T1000 (cell line): ENCODE data around the gene NECAB3.
A peak's percentile ranks its signal among the peaks of the same experiment; 100 is the strongest.

Experiments
- DNase-seq: peaks from one replicate; lab custom pipeline; 2025; ENCODE audit warnings: mixed read lengths; lab: John Stamatoyannopoulos, UW

Gene NECAB3

DNA sequence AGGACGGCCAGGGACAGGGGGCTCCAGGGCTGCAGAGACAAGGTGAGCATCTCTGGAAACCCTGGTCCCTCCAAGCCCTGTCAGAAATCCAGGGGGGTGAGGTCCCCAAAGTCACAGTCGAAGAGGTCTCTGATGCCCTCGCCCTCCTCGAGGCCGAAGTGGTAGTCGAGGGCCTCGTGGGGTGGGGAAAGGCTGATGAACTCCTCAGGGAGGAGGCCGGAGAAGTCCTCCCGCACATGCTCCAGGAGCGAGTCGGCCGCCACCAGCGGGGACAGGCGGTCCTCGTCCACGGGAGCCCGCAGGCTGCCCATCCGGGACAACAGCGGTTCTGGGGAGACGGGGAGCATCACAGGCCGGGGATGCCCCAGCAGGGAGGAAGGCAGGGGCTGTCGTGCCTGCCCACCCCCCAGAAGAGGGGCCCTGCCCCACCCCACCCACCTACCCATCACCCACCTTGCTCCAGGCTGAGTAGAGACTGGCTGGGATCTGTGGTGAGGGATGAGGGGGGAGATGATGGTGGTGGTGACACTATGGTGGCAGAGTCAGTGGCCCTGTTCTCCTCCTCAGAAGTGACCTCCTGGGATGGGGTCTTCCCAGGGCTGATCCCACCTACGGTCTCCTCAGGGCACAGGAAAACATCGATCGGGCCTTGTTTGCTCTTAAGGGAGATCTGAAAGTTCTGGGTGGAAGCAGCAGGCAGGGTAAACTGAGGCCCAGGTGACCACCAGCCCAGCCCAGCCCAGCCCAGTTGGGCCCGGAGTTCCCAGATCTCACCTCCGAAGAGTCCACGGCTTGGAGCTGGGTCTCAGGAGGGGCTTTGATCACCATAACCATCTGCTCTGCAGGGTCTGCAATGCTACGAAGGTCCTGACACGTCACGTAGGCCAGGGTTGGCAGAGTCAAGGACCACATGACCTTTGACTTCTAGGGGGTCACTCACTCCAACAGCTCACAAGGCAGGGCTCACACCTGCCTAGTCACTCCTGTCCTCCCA, 2.7 kb upstream of the NECAB3 start:
- no peak for DNase-seq

- DNase-seq = no peak
Observed at GRCh38 chr20:33676121-33676520, 1.9 kb upstream of the NECAB3 start.

DNA sequence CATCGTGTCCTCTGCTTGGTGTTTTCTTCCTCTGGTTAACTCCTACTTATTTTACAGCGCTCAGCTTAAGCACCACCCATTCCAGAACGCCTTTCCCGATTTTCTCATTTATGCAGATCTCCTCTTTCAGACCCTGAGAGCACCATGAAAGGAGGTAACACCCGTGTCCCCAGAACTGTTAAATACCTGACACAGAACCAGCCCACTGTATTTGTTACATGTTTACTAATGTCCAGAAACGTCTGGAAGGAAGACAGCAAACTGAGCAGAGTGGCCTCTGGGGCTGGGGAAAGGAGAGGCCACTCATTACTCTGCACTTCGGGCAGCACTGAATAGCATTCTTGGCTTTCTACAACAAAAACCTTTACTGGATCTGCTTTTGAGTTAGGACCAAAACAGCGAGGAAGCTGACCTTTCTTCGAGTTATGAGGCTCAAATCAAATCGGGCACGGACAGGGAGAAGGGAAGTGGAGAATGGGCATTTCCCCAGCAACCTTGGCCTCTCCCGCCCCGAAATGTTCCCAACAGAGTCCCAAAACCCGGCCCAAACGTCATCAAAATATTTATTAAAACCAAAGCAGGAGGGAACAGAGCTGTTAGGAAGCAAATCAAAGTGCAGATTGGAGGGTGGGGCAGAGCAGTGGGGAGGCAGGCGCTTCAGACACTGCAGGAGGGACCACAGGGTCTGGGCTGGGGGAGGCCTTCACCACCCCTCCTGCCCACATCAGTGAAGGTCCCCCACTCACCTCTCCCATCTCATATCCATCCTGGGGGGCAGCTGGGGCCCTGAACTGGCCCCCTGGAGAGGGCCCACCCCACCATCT, 1.1 kb upstream of the NECAB3 start:
- no peak for DNase-seq

DNA sequence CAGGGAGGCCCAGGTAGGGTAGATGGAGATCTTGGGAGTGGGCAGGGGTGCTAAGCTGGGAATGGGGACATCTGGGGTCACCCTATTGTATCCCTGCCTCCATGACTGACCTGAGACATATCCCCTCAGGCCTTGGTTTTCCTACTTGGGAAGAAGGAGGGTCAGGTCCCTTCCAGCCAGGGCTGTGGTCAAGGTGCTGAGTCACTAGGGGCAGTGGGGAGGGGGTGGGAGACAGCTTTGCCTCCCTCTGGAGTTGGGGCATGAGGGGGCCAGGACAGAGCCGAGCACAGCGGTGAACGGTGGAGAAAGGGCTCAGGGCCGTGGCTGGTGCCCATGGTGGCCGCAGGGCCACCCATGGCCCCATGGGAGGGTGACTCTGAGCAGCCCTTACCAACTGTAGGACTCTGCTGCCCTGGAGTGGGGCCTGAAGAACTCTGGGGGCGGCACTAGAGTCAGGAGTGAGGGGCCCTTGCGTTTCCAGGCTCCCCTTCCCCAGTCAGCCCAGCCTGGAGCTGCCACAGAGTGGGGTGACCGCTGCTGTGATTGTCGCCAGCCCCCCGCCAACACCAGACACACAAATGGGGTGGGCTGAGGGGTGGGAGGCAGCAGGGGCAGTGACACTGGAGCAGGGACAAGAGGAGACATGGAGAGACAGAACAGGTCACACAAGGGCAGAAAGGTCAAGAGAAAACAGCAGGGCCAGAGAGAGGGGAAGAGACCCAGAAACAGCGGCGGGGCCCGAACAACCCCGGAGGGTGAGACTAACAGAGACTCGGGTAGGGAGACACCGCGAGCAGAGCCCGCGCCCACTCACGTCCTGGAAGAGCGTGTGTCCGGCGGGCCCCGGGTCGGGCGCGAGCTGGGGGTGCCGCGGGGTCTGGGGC, 576 bp downstream of the NECAB3 start:
- DNase-seq = no peak

GRCh38 chr20:33673114-33673409, 1.2 kb downstream of the NECAB3 start:
- DNase-seq = no peak

DNA sequence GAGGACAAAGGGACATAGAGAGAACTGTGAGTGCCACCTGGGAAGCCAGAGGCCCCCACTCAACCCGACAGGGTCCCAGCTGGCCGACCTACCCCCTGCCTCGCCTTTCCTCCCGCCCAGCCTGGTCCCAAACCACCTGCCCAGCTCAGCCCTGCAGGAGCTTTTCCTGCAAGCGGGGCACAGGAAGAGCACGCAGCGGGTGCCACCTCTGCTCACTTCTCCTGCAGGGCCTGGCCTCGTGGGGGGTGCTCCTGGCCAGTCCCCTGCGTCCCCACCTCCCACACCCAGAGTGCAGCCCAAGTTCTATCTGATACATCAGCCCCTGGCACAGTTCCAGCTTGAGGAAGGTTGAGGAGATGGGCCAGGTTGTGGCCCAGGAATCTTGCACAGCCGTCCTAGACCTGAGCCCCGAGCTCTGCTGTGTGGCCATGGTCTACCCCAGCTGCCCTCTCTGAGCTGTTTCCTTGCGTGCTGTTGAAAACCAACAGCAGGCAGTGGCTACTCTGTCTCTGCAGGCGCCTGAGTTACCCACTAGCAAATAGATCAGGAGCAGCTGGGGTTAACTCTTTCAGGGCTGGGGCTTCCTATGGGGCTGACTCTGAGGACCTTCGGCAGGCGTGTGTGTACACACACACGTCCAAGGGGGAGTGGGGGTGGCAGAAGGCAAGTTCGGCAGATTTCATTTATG, 1.7 kb downstream of the NECAB3 start:
- no peak for DNase-seq

DNA sequence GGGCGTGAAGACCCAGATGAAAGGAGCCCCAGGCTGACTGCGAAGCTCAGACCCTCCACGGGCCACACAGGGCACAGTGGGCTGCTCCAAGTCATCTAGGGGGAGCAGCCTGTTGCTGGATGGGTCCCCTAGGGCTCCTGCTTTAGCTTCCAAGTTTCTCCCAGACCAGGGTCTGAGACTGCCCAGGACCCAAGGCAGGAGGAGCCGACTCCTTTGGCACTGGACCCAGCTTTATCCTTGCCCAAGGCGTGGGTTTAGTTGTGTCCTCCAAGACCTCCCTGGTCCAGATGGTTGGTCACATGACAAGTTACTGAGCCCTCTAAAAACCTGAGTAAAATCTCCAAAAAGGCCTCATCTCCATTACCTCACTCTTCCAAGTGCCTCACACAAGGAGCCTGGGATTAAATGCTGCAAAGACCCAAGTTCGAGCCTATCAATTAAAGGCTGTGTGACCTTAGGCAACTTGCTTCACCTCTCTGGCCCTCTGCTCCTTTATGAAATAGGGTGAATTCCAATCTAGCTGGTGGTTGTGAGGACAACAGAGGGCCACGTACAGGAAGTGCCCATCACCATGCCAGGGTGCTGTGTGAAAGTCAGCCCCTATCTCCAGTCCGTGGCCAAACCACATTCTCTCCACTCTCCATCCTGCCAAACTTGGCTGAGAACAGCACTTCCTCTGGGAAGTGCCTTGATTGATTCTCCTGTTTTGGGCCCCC, 2.5 kb downstream of the NECAB3 start:
- DNase-seq = no peak

- DNase-seq = no peak
Observed at GRCh38 chr20:33670715-33671499, 3.3 kb downstream of the NECAB3 start.

DNA sequence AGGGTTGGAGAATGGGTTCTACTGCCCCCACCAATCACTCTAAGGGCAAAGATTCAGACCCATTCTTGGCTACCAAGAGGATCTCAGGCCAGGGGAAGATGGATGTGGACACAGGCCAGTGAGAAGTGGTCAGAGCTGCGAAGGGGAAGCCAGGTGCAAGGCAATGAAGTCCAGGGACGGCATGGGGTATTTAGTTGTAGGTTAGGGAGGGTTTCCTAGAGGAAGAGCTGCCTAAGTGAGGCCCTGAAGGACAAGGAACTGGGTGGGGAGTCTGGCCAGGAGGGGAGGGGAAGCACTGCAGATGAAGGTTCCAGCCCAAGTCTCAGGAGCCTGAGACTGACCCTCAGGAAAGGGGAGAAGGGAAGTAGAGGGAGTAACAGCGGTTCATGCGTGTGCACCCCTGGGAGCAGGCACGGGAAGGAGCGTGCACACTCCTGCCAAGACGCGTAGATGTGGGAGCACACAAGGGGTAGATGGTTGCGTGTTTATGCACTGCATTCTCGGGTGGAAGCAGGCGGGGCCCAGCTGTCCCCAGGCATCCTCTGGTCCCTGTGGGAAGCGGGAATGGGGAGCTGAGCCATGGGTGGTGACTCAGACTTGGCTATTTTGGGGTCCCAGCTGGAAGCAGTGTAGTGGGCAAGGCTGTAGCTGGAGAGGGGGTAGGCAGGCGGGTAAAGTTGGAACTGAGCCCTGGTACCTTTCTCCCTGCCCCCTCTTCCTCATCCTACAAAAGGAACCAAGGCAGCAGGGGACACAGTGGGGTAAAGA, 4.2 kb downstream of the NECAB3 start:
- DNase-seq = no peak

DNA sequence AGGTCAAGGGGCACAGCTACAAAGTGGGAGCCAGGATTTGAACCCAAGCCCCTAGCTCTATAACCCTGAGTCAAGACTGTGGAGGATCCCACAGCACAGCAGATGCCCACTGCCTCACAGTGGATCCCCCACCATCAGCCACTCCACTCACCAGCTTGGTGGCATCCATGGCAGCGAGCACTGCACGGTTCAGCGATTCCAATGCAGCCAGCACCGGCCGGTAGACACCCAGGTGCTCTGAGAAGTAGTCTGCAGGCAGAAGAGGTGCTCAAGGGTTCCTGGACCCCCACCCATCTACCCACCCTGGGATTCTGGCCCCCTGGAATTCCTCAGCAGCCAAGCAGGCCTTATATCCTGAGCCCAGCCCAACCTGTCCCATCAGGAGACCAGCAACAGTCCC, 5.0 kb downstream of the NECAB3 start:
- no peak for DNase-seq

- no peak for DNase-seq
Observed at GRCh38 chr20:33668466-33669155, 5.6 kb downstream of the NECAB3 start.

- peak; percentile 70 for DNase-seq
Observed at GRCh38 chr20:33667676-33668465, 6.4 kb downstream of the NECAB3 start.

DNA sequence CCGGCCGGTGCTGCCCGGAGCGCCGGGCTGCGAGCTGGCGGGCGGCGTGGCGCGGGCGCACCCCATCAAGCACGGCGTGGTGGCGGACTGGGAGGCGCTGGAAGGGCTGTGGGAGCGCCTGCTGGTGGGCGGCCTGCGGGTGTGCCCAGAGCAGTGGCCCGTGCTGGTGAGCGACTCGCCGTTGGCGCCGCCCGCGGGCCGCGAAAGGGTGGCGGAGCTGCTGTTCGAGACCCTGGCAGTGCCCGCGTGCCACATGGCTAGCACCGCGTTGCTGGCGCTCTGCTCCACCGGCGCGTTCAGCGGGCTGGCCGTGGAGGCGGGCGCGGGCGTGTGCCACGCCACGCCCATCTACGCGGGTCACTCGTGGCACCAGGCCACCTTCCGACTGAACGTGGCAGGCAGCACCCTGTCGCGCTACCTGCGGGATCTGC, 7.0 kb downstream of the NECAB3 start:
- DNase-seq = no peak

DNA sequence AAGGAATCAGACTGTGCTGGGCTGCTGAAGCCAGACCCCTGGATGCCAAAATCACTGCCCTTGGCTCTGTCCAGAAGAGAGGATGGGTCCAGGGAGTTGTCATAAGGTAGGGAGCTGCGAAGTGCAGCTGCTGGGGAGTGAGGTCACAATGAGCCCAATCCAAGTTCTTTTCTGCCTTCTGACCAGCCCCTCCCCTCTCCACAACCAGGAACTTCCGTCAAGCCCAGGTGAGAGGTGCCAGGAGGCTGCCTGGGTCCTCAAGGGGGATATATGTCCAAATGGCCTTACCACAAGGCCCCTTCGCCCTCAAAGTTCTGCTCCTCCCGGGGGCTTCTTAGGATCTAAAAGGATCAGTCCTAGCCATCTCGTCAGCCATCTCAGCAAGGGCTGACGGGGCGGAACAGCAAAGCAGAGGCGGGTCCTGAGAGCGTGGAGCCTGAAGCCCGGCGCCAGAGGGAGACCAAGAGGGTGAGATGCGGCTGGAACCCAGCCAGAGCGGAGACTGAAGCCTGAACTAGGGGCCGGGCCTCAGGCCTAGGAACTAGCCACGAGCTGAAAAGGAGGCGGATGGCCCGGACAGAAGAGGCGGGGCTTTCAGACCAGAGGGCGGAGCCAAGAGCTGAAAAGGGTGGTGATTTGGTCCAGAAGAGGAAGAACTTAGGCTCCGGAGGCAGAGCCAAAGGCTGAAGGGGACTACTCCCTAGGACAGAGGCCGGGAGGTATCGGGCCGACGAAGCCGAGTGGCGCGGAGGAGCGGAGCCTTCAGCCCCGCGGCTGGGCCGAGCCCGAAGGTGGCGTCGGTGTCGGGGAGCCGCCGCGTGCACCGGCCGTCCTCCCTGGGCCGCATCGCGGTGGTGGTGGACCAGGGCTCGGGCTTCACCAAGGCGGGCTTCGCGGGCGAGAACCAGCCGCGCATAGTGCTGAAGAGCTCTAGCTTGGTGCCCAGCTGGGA, 7.7 kb downstream of the NECAB3 start, which contains the start of gene ACTL10:
Gene ACTL10 (plus strand): TSS at position 651 of the 952 bp plus-strand sequence. CDS start 555 bp downstream, outside the sequence.
- peak; percentile 94 for DNase-seq

- DNase-seq = no peak
Observed at GRCh38 chr20:33664762-33665144, 9.5 kb downstream of the NECAB3 start.

DNA sequence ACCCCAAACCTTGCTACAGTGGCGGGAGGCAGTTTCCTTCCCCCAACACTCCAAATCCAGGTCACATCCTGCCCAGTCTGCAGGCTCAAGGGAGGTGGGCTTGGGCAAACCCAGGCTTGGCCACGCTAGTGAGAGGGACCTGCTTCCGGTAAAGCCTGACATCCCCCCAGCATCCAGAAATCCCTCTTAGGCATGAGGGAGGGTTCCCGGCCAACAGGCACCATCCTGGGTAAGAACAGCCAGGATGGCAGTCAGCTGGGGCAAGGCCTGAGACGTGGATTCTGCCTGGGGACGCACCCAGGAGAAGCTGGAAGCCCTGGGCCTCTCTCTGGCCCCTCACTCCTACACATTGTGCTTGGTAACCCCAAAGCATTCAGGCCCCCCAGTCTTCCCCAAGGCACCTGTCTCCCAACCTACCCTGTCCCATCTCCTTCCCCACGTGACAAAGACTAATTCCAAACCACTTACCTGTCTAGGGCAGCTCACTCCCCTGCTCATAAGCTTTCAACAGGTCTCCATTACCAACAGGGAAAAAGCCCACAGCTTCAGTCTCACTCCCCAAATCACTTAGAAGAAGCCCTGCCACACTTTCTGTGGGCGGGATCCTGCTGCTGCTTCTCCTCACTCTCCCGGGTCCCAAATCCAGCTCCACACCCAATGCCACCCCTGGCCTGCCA, 10.0 kb downstream of the NECAB3 start:
- DNase-seq = no peak
